NOMO-1 treated with dmso at 0.1 percent for 144 hours (cell line): ENCODE results near the gene MCM5.
"Not testable (repeated sequence)": the region's sequence is repeated elsewhere in the genome, so short reads cannot be mapped to it uniquely, and the experiment has no call there.

ENCODE experiments used
- DNase-seq: peaks from one replicate; lab custom pipeline; 2025; ENCODE audit not compliant: unreplicated experiment; lab: John Stamatoyannopoulos, UW

The MCM5 gene

GRCh38 chr22:35450824-35451569, 51.1 kb downstream of the MCM5 start:
- no peak for DNase-seq

- DNase-seq = no peak
These were observed 51.7 kb downstream of the MCM5 start for GRCh38 chr22:35451592-35451991.

GRCh38 chr22:35452351-35452781, 52.4 kb downstream of the MCM5 start:
- DNase-seq = no peak

GRCh38 chr22:35452810-35453743, 53.1 kb downstream of the MCM5 start:
- no peak for DNase-seq

- DNase-seq = no peak
These were observed 54.6 kb downstream of the MCM5 start for GRCh38 chr22:35454416-35455054.

GRCh38 chr22:35455529-35455928, 55.6 kb downstream of the MCM5 start:
- no peak for DNase-seq

- no peak for DNase-seq
These were observed 56.8 kb downstream of the MCM5 start for GRCh38 chr22:35456757-35457156.

- DNase-seq = no peak
These were observed 58.0 kb downstream of the MCM5 start for GRCh38 chr22:35457729-35458546.

GRCh38 chr22:35458547-35459422, 58.8 kb downstream of the MCM5 start:
- DNase-seq = no peak

- no peak for DNase-seq
These were observed 59.5 kb downstream of the MCM5 start for GRCh38 chr22:35459423-35459894.

GRCh38 chr22:35459976-35460375, 60.0 kb downstream of the MCM5 start:
- DNase-seq = not testable (repeated sequence)

- peak; percentile 25 for DNase-seq
These were observed 60.7 kb downstream of the MCM5 start for GRCh38 chr22:35460688-35461087.

- DNase-seq = no peak
These were observed 62.7 kb downstream of the MCM5 start for GRCh38 chr22:35462498-35463230.

GRCh38 chr22:35463231-35463933, 63.4 kb downstream of the MCM5 start:
- DNase-seq = no peak

- no peak for DNase-seq
These were observed 64.5 kb downstream of the MCM5 start for GRCh38 chr22:35464399-35464798.

GRCh38 chr22:35465109-35465701, 65.3 kb downstream of the MCM5 start:
- DNase-seq = no peak

GRCh38 chr22:35467681-35468434, 67.9 kb downstream of the MCM5 start:
- DNase-seq = no peak
